ENCODE results near the gene GOLGA8Q.
"Not testable (repeated sequence)": the region's sequence is repeated elsewhere in the genome, so short reads cannot be mapped to it uniquely, and the experiment has no call there.

GOLGA8Q gene

GRCh38 chr15:30551750-30552149 is at the start of gene GOLGA8Q:
TSS of gene GOLGA8Q (plus strand) at chr15:30552050. CDS start at chr15:30552078, 28 bp downstream.
- DNase-seq (ENCODE audit: low spot score) = not testable (repeated sequence)

- not testable (repeated sequence) for DNase-seq (ENCODE audit: low spot score)
Measured at GRCh38 chr15:30502904-30503781, 48.7 kb upstream of the GOLGA8Q start.

- DNase-seq (ENCODE audit: low spot score) = not testable (repeated sequence)
Measured at GRCh38 chr15:30504162-30504843, 47.5 kb upstream of the GOLGA8Q start.

- DNase-seq (ENCODE audit: low spot score) = not testable (repeated sequence)
Measured at GRCh38 chr15:30514545-30514944, 37.3 kb upstream of the GOLGA8Q start.

GRCh38 chr15:30523453-30524243 is 28.2 kb upstream of the GOLGA8Q start:
- DNase-seq (ENCODE audit: low spot score) = not testable (repeated sequence)

- DNase-seq (ENCODE audit: low spot score) = not testable (repeated sequence)
Measured at GRCh38 chr15:30525912-30526311, 25.9 kb upstream of the GOLGA8Q start.

GRCh38 chr15:30529049-30529448 is 22.8 kb upstream of the GOLGA8Q start:
- DNase-seq (ENCODE audit: low spot score) = not testable (repeated sequence)

- DNase-seq (ENCODE audit: low spot score) = not testable (repeated sequence)
Measured at GRCh38 chr15:30566949-30567348, 15.1 kb downstream of the GOLGA8Q start.

- not testable (repeated sequence) for DNase-seq (ENCODE audit: low spot score)
Measured at GRCh38 chr15:30573012-30573491, 21.2 kb downstream of the GOLGA8Q start.

- DNase-seq (ENCODE audit: low spot score) = not testable (repeated sequence)
Measured at GRCh38 chr15:30579394-30579970, 27.6 kb downstream of the GOLGA8Q start.

- DNase-seq (ENCODE audit: low spot score) = not testable (repeated sequence)
Measured at GRCh38 chr15:30580716-30581115, 28.9 kb downstream of the GOLGA8Q start.

GRCh38 chr15:30598953-30599352 is 47.1 kb downstream of the GOLGA8Q start:
- not testable (repeated sequence) for DNase-seq (ENCODE audit: low spot score)

GRCh38 chr15:30603796-30604195 is 51.9 kb downstream of the GOLGA8Q start, which contains the start of gene GOLGA8H:
TSS of gene GOLGA8H (plus strand) at chr15:30604028. CDS start at chr15:30604126, 98 bp downstream.
- DNase-seq (ENCODE audit: low spot score) = not testable (repeated sequence)
